Gastrocnemius medialis (tissue), 4 donors: ENCODE measurements around the gene OXGR1. TPM values are rescaled to one million over a fixed set of nuclear protein-coding genes. Genes with fewer than 3 reads are reported as not detected.

Source experiments
- ATAC-seq, 2 donors: fragments of 150-250 bp; one replicate each; pipeline ENCODE4 v1.9.1; 2016
- DNase-seq, 2 donors: peaks; one replicate each; pipeline ENCODE4 v3.0.0-alpha.2; 2019
- H3K27ac ChIP-seq, 4 donors: fragments of 200-600 bp; sonication (generic); 1 replicate in 1 of 4; 2 replicates in 3 of 4; pipeline ENCODE4 v1.5.1; 2016 to 2018; ENCODE audit warnings: mild to moderate bottlenecking in 2 of 4, moderate library complexity in 1 of 4
- H3K27me3 ChIP-seq, 3 donors: fragments of 200-600 bp; sonication (generic) in 2 of 3; 1 replicate in 1 of 3; 2 replicates in 2 of 3; pipeline versions ENCODE4 v1.5.1 to v1.6.0; 2016 to 2019; ENCODE audit warnings: mild to moderate bottlenecking in 1 of 3, moderate library complexity in 1 of 3
- H3K36me3 ChIP-seq, 2 donors: fragments of 200-600 bp; sonication (generic) in 1 of 2; one replicate each; pipeline ENCODE4 v1.5.1; 2017 to 2018
- H3K4me1 ChIP-seq, 2 donors: fragments of 200-600 bp; sonication (generic) in 1 of 2; one replicate each; pipeline ENCODE4 v1.5.1; 2016 to 2017; ENCODE audit warnings: mild to moderate bottlenecking in 2 of 2
- H3K4me3 ChIP-seq, 4 donors: fragments of 200-600 bp; sonication (generic) in 3 of 4; 1 replicate in 1 of 4; 2 replicates in 3 of 4; pipeline ENCODE4 v1.5.1; 2016 to 2019; ENCODE audit warnings: mild to moderate bottlenecking in 2 of 4
- H3K9me3 ChIP-seq, 3 donors: fragments of 200-600 bp; sonication (generic) in 2 of 3; 1 replicate in 1 of 3; 2 replicates in 2 of 3; pipeline ENCODE4 v1.5.1; 2016 to 2019
- POLR2A ChIP-seq, 2 donors: fragments of 450-650 bp; IDR thresholded peaks; one replicate each; pipeline ENCODE4 v1.6.1; 2017; ENCODE audit warnings: antibody characterized with exemption in 2 of 2, mild to moderate bottlenecking in 2 of 2, moderate library complexity in 2 of 2
- in situ Hi-C, 4 donors: fragments of 200-750 bp; cut with MboI; loops; one replicate each; pipeline versions ENCODE4 v1.15.0 to v1.8.0; 2017; ENCODE audit warnings: low sequenced_read_pairs in 4 of 4
- intact Hi-C: fragments of 100-400 bp; cut with DNase I; formaldehyde crosslinking; loops from one replicate; pipeline ENCODE4 v1.15.1; 2023; ENCODE audit warnings: low total_unique reads
- total RNA-seq, 4 donors: library from RNA; depleted of rRNA; stranded (reverse); fragments of >200 nt; gene quantifications; one replicate each; pipeline versions ENCODE4 v1.1.0 to v1.2.3, GENCODE V29; 2016
- TF ChIP-seq, protein P1 (sequence below), 5 experiments: fragments of 450-650 bp in 3 of 5; fragments of 200-600 bp in 2 of 5; sonication (generic) in 2 of 5; IDR thresholded peaks in 4 of 5; conservative IDR thresholded peaks in 1 of 5; 1 replicate in 4 of 5; 2 replicates in 1 of 5; pipeline ENCODE4 v1.5.1; 2016 to 2019; ENCODE audit warnings: antibody characterized with exemption in 5 of 5, mild to moderate bottlenecking in 3 of 5, moderate library complexity in 3 of 5

OXGR1 gene
- total RNA-seq, 4 donors from 2014 or later = 0.09 to 0.13 TPM; not detected in 2

DNA sequence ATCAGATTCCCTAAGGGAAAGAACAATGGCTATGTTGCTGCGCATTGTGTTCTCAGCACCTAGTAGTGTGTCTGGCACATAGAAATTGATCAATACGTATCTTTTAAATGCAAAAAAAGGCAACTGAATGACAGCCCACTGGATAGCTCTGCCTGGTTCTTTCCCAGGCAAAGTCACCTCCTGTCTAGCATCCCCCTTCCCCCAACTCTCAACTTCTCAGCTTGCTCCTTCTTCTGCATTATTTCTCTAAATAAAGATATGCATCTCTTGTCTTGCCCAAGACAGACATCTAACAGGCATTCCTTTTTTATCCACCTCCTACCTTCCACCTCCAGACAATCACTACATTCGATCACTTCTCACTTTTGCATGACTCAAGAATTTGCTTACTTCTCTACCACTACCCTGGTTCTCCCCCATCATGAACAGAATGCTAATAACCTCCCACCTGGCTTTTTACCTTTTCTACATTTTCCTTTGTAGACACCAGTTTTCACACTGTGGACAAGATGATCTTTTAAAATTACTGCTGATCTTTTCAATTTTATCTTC lies 26.5 kb upstream of the OXGR1 start:
- intact Hi-C loops (no loop called here), in situ Hi-C loops (loop anchor here in 1 of 4 donors (25.0 kb wide), 1 partner anchor 792 kb away; no protein-coding TSS in a partner anchor)
- Histone ChIP-seq H3K36me3 (no peaks in the 10 kb centered on the region), H3K9me3 (no peaks in the 10 kb centered on the region), H3K4me1 (no peaks in the 10 kb centered on the region), H3K27ac (no peak overlapping the region), H3K27me3 (no peaks in the 10 kb centered on the region), H3K4me3 (no peak overlapping the region)
- TF ChIP-seq, protein P1, sequence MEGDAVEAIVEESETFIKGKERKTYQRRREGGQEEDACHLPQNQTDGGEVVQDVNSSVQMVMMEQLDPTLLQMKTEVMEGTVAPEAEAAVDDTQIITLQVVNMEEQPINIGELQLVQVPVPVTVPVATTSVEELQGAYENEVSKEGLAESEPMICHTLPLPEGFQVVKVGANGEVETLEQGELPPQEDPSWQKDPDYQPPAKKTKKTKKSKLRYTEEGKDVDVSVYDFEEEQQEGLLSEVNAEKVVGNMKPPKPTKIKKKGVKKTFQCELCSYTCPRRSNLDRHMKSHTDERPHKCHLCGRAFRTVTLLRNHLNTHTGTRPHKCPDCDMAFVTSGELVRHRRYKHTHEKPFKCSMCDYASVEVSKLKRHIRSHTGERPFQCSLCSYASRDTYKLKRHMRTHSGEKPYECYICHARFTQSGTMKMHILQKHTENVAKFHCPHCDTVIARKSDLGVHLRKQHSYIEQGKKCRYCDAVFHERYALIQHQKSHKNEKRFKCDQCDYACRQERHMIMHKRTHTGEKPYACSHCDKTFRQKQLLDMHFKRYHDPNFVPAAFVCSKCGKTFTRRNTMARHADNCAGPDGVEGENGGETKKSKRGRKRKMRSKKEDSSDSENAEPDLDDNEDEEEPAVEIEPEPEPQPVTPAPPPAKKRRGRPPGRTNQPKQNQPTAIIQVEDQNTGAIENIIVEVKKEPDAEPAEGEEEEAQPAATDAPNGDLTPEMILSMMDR (IDR thresholded peaks at IDR 0.05 in 4 of 5, conservative IDR thresholded peaks at IDR 0.05 in 1 of 5) = no peak
- TF ChIP-seq POLR2A (IDR thresholded peaks at IDR 0.05) = no peak
- DNase-seq (no peak), ATAC-seq (no peak)

- TF ChIP-seq, protein P1 (IDR thresholded peaks at IDR 0.05 in 4 of 5, conservative IDR thresholded peaks at IDR 0.05 in 1 of 5) = no peak
- TF ChIP-seq POLR2A (IDR thresholded peaks at IDR 0.05) = no peak
- Histone ChIP-seq H3K27ac (no peak overlapping the region), H3K4me3 (no peak overlapping the region), H3K27me3 (no peaks in the 10 kb centered on the region), H3K9me3 (no peaks in the 10 kb centered on the region), H3K36me3 (no peaks in the 10 kb centered on the region), H3K4me1 (no peaks in the 10 kb centered on the region)
- in situ Hi-C loops (loop anchor here in 1 of 4 donors (25.0 kb wide), 1 partner anchor 792 kb away; no protein-coding TSS in a partner anchor), intact Hi-C loops (no loop called here)
- no peak for ATAC-seq
- DNase-seq = no peak
Observed at GRCh38 chr13:97020194-97020593, 25.9 kb upstream of the OXGR1 start.

GRCh38 chr13:97019236-97019635 lies 25.0 kb upstream of the OXGR1 start:
- no peak overlapping the region for H3K27ac ChIP-seq
- no peak for ATAC-seq
- H3K4me1 ChIP-seq = no peaks in the 10 kb centered on the region
- no peak for TF ChIP-seq POLR2A (IDR thresholded peaks at IDR 0.05)
- H3K9me3 ChIP-seq = no peaks in the 10 kb centered on the region
- no peak for DNase-seq
- in situ Hi-C loops (loop anchor here in 1 of 4 donors (25.0 kb wide), 1 partner anchor 793 kb away; no protein-coding TSS in a partner anchor), intact Hi-C loops (loop anchor here (5.0 kb wide), 1 partner anchor 338 kb away; no protein-coding TSS in a partner anchor)
- H3K36me3 ChIP-seq = no peaks in the 10 kb centered on the region
- no peak overlapping the region for H3K4me3 ChIP-seq
- H3K27me3 ChIP-seq = no peaks in the 10 kb centered on the region

DNA sequence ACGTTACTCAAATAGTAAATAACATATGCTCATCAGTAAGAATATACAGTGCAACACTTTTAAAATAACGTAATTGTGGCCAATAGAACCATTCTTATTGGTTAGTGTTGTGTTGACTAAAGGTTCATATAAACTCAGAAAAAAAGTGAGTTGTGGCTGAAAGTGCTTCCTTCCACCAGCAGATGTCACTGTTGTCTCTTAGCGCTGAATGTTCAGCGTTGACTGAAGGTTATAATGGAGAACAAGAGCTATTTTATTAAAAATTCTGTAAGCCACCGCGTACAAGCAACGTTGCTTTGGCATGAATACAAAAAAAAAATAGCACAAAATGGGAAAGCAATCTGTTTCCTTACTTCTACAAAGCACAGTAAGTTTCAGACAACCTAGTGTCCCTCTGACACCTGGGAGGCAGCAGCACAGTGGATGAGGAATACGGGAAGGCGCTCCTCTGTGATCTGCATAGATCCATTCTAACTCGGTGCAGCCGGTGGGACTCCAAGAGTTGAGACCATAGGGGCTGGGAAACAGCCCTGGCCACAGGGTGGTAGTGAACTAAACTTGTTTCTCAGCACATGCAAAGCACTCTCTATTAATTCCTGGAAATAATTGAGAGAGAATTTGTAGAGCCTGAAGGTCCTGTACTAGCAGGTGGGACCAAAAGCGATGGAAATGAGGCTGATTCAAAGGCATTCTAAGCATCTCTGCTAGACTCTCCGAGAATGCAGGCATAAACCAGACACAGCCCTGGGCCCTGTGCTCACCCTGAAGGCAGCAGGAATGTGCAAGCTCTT lies 23.9 kb upstream of the OXGR1 start:
- no peak overlapping the region for H3K27ac ChIP-seq
- no peak for TF ChIP-seq POLR2A (IDR thresholded peaks at IDR 0.05)
- TF ChIP-seq, protein P1 (IDR thresholded peaks at IDR 0.05 in 4 of 5, conservative IDR thresholded peaks at IDR 0.05 in 1 of 5) = peak; percentile 56 to 84 (median 63)
- no peak overlapping the region for H3K4me3 ChIP-seq
- ATAC-seq = peak; percentile 45 to 65
- H3K36me3 ChIP-seq = no peaks in the 10 kb centered on the region
- in situ Hi-C loops (loop anchor here in 1 of 4 donors (25.0 kb wide), 1 partner anchor 794 kb away; no protein-coding TSS in a partner anchor), intact Hi-C loops (loop anchor here (5.0 kb wide), 1 partner anchor 339 kb away; no protein-coding TSS in a partner anchor)
- H3K27me3 ChIP-seq = no peaks in the 10 kb centered on the region
- no peaks in the 10 kb centered on the region for H3K4me1 ChIP-seq
- no peak for DNase-seq
- no peaks in the 10 kb centered on the region for H3K9me3 ChIP-seq

DNA sequence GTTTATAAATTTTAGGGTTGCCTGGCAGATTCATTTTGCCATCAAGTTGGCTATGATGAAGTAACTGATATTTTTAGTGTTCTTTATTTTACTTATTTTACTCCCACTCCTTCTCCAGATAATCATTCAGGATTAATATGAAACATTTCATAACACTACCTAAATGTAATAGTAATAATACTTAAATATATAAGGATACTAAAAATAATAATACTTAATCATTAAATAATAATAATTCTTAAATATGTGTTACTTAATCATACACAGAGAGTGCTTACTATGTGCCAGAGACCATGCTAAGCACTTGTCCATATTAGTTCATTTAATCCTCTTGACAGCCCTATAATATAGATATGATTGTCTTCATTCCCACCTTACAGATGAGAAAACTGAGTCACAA lies 23.0 kb upstream of the OXGR1 start:
- no peak for DNase-seq
- Histone ChIP-seq H3K9me3 (no peaks in the 10 kb centered on the region), H3K4me1 (no peaks in the 10 kb centered on the region), H3K27me3 (no peaks in the 10 kb centered on the region), H3K27ac (no peak overlapping the region), H3K4me3 (no peak overlapping the region), H3K36me3 (no peaks in the 10 kb centered on the region)
- in situ Hi-C loops = loop anchor here in 1 of 4 donors (25.0 kb wide), 1 partner anchor 795 kb away; no protein-coding TSS in a partner anchor
- intact Hi-C loops = loop anchor here (5.0 kb wide), 1 partner anchor 340 kb away; no protein-coding TSS in a partner anchor
- TF ChIP-seq POLR2A (IDR thresholded peaks at IDR 0.05) = no peak
- TF ChIP-seq, protein P1 (IDR thresholded peaks at IDR 0.05 in 4 of 5, conservative IDR thresholded peaks at IDR 0.05 in 1 of 5) = no peak
- ATAC-seq = no peak
